Lung (tissue), 12 donors: ENCODE results near the gene FGD5. TPM values are rescaled to one million over a fixed set of nuclear protein-coding genes. Genes with fewer than 3 reads are reported as not detected.
A peak's percentile ranks its signal among the peaks of the same experiment; 100 is the strongest.

Experiments used
- ATAC-seq: fragments of 200-7000 bp; cut with Tn5 transposase; one replicate; pipeline ENCODE4 v1.9.1; 2020; ENCODE audit warnings: moderate number of reproducible peaks; ENCODE audit not compliant: insufficient read depth, low FRiP score
- DNase-seq, 3 donors: peaks; one replicate each; pipeline ENCODE4 v3.0.0-alpha.2; 2013 to 2017
- H3K27ac ChIP-seq, 2 donors: one replicate each; pipeline ENCODE4 v1.5.1; 2013; ENCODE audit warnings: mild to moderate bottlenecking in 2 of 2, moderate library complexity in 2 of 2, control low read depth in 1 of 2, inconsistent platforms in 1 of 2, low read depth in 1 of 2, low read length in 1 of 2
- H3K27me3 ChIP-seq, 3 donors: one replicate each; pipeline ENCODE4 v1.5.1; 2013; ENCODE audit warnings: low read length in 2 of 3; ENCODE audit not compliant: control insufficient read depth in 3 of 3, insufficient read depth in 3 of 3
- H3K36me3 ChIP-seq, 4 donors: one replicate each; pipeline ENCODE4 v1.5.1; 2013; ENCODE audit warnings: low read length in 4 of 4, mild to moderate bottlenecking in 1 of 4, moderate library complexity in 1 of 4; ENCODE audit not compliant: control insufficient read depth in 4 of 4, insufficient read depth in 4 of 4
- H3K4me1 ChIP-seq, 5 donors: one replicate each; pipeline ENCODE4 v1.5.1; 2013; ENCODE audit warnings: low read length in 5 of 5, mild to moderate bottlenecking in 2 of 5, moderate library complexity in 1 of 5; ENCODE audit not compliant: control insufficient read depth in 5 of 5, insufficient read depth in 5 of 5
- H3K4me3 ChIP-seq: one replicate; pipeline ENCODE4 v1.5.1; 2013; ENCODE audit warnings: mild to moderate bottlenecking, control low read depth, moderate library complexity
- H3K9ac ChIP-seq, 2 donors: one replicate each; pipeline ENCODE4 v1.5.1; 2013; ENCODE audit warnings: low read length in 2 of 2, control low read depth in 1 of 2; ENCODE audit not compliant: insufficient read depth in 1 of 2
- H3K9me3 ChIP-seq, 4 donors: one replicate each; pipeline ENCODE4 v1.5.1; 2013; ENCODE audit warnings: low read length in 3 of 4, mild to moderate bottlenecking in 1 of 4, moderate library complexity in 1 of 4; ENCODE audit not compliant: control insufficient read depth in 4 of 4, insufficient read depth in 3 of 4
- WGBS, 2 donors: extraction: QIAGEN DNeasy Blood & Tissue Kit; methylation state at CpG; one replicate each; pipeline ENCODE4 v1.1.7; 2013; 5-methylcytosine and 5-hydroxymethylcytosine counted together
- polyA plus RNA-seq, 2 donors: library from polyadenylated mRNA; stranded (reverse); fragments of 200-250 nt; gene quantifications; one replicate each; pipeline ENCODE4 v1.2.1, GENCODE V29; 2013
- total RNA-seq, 2 donors: library from RNA; depleted of rRNA in 1 of 2; stranded (reverse); fragments of >200 nt in 1 of 2; gene quantifications; one replicate each; pipeline ENCODE4 v1.2.1, GENCODE V29; 2014 to 2021
- TF ChIP-seq, protein P1 (sequence below): IDR thresholded peaks from 2 replicates; pipeline ENCODE4 v1.5.1; 2012; ENCODE audit warnings: mild to moderate bottlenecking; ENCODE audit errors: control extremely low read depth, extremely low read depth
- donor health status: control.
- donor health status: control.
- donor health status: Bipolar disorder and iron deficiency.
- donor health status: healthy.
- donor health status: DM: yes; HTN: yes; CAD: no.

The FGD5 gene
- total and polyA plus RNA-seq, 4 donors = 14.6 to 58.5 (median 32.2) TPM

- WGBS, 2 donors = 92 to 94% methylated on average over 7 of the region's 7 CpGs
- DNase-seq (no peak), ATAC-seq (no peak)
- H3K36me3 ChIP-seq = no peaks in the 10 kb centered on the region
- H3K27me3 ChIP-seq = no peaks in the 10 kb centered on the region
- no peak overlapping the region for H3K9ac ChIP-seq
- TF ChIP-seq, protein P1, sequence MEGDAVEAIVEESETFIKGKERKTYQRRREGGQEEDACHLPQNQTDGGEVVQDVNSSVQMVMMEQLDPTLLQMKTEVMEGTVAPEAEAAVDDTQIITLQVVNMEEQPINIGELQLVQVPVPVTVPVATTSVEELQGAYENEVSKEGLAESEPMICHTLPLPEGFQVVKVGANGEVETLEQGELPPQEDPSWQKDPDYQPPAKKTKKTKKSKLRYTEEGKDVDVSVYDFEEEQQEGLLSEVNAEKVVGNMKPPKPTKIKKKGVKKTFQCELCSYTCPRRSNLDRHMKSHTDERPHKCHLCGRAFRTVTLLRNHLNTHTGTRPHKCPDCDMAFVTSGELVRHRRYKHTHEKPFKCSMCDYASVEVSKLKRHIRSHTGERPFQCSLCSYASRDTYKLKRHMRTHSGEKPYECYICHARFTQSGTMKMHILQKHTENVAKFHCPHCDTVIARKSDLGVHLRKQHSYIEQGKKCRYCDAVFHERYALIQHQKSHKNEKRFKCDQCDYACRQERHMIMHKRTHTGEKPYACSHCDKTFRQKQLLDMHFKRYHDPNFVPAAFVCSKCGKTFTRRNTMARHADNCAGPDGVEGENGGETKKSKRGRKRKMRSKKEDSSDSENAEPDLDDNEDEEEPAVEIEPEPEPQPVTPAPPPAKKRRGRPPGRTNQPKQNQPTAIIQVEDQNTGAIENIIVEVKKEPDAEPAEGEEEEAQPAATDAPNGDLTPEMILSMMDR = no peak
- no peak overlapping the region for H3K27ac ChIP-seq
- H3K4me3 ChIP-seq = no peak overlapping the region
- H3K4me1 ChIP-seq = no peaks in the 10 kb centered on the region
- H3K9me3 ChIP-seq = no peaks in the 10 kb centered on the region
Observed at GRCh38 chr3:14770591-14770990, 48.2 kb upstream of the FGD5 start.

- H3K4me1 ChIP-seq = no peaks in the 10 kb centered on the region
- H3K36me3 ChIP-seq = no peaks in the 10 kb centered on the region
- H3K4me3 ChIP-seq = no peak overlapping the region
- no peaks in the 10 kb centered on the region for H3K27me3 ChIP-seq
- TF ChIP-seq, protein P1 = no peak
- no peaks in the 10 kb centered on the region for H3K9me3 ChIP-seq
- ATAC-seq = no peak
- no peak overlapping the region for H3K27ac ChIP-seq
- no peak for DNase-seq
- WGBS, 2 donors = 86 to 89% methylated on average over 18 of the region's 18 CpGs
- H3K9ac ChIP-seq = no peak overlapping the region
Observed at GRCh38 chr3:14771593-14772497, 46.9 kb upstream of the FGD5 start.

DNA sequence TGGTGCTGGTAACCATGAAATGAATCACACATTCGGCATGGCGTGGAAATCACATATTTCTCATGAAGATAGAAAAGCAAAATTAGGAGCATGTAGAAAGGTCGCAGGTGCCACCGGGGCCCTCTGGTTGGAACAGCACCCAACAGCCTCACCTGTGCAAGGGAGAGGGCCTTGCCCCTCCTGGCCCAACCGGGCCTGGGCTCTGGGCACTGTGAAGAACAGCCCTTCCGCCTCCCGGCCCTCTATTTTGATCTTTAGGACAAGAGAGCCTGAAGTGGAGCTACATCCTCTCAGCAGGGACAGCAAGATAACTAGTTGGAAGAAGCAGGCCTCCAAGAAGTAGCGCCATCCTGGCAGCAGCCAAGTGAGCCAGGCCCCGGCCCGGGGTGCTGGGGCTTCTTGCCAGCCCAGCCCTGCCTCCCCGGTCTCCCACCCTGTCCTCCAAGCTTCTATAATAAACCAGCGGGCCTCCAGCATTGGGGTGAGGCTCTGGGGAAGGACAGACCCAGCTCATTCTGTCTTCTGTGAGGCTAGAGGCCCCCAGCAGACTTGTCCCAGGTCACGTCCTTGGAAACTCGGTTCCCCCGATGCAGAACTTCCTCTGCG is 46.1 kb upstream of the FGD5 start:
- Histone ChIP-seq H3K36me3 (no peaks in the 10 kb centered on the region), H3K4me3 (no peak overlapping the region), H3K4me1 (no peaks in the 10 kb centered on the region), H3K27ac (no peak overlapping the region), H3K9me3 (peaks cover 0 to 3% (median 0%) of the 10 kb centered on the region in 4 donors), H3K27me3 (no peaks in the 10 kb centered on the region), H3K9ac (no peak overlapping the region)
- no peak for ATAC-seq
- DNase-seq = peak in 1 of 3 donors; percentile 9
- WGBS, 2 donors = 81 to 83% methylated on average over 16 of the region's 16 CpGs
- TF ChIP-seq, protein P1 = no peak
